Hepatocyte (in vitro differentiated cells): ENCODE data around the gene FOXC2. TPM values are rescaled to one million over a fixed set of nuclear protein-coding genes. Genes with fewer than 3 reads are reported as not detected.
A peak's percentile ranks its signal among the peaks of the same experiment; 100 is the strongest.

Source experiments
- DNase-seq: peaks from one replicate; pipeline ENCODE4 v3.0.0-alpha.2; 2016; ENCODE audit warnings: low spot score
- H2AFZ ChIP-seq: fragments of 200-600 bp; sonication (generic); 2 replicates; pipeline ENCODE4 v1.6.0; 2016; ENCODE audit warnings: antibody characterized with exemption, mild to moderate bottlenecking
- H3K27ac ChIP-seq: fragments of 200-600 bp; sonication (generic); 2 replicates; pipeline ENCODE4 v1.5.1; 2016; ENCODE audit warnings: mild to moderate bottlenecking
- H3K27me3 ChIP-seq: fragments of 200-600 bp; sonication (generic); 2 replicates; pipeline ENCODE4 v1.6.1; 2016
- H3K36me3 ChIP-seq: fragments of 200-600 bp; sonication (generic); replicated peaks from 2 replicates; pipeline ENCODE4 v1.5.1; 2016; ENCODE audit warnings: low read depth; ENCODE audit not compliant: insufficient read depth
- H3K4me1 ChIP-seq: fragments of 200-600 bp; sonication (generic); 2 replicates; pipeline ENCODE4 v1.5.1; 2016; ENCODE audit warnings: mild to moderate bottlenecking, moderate library complexity; ENCODE audit not compliant: insufficient read depth
- H3K4me2 ChIP-seq: fragments of 200-600 bp; sonication (generic); 2 replicates; pipeline ENCODE4 v1.6.0; 2016
- H3K4me3 ChIP-seq: fragments of 200-600 bp; sonication (generic); 2 replicates; pipeline ENCODE4 v1.5.1; 2016; ENCODE audit warnings: mild to moderate bottlenecking
- H3K79me2 ChIP-seq: fragments of 200-600 bp; sonication (generic); 2 replicates; pipeline ENCODE4 v1.6.0; 2017; ENCODE audit warnings: mild to moderate bottlenecking
- H3K9me2 ChIP-seq: fragments of 200-600 bp; sonication (generic); replicated peaks from 2 replicates; pipeline ENCODE4 v1.6.0; 2017; ENCODE audit warnings: mild to moderate bottlenecking; ENCODE audit not compliant: insufficient read depth
- H3K9me3 ChIP-seq: fragments of 200-600 bp; sonication (generic); 2 replicates; pipeline ENCODE4 v1.5.1; 2016; ENCODE audit warnings: low read depth, mild to moderate bottlenecking
- H4K20me1 ChIP-seq: fragments of 200-600 bp; sonication (generic); 2 replicates; pipeline ENCODE4 v1.6.0; 2016; ENCODE audit warnings: mild to moderate bottlenecking; ENCODE audit not compliant: insufficient read depth, poor library complexity, severe bottlenecking
- EZH2 ChIP-seq: fragments of 200-600 bp; sonication (generic); IDR thresholded peaks from 2 replicates; pipeline ENCODE4 v1.6.1; 2016; ENCODE audit warnings: antibody characterized with exemption, mild to moderate bottlenecking, borderline replicate concordance
- EZH2phosphoT487 ChIP-seq: fragments of 200-600 bp; sonication (generic); IDR thresholded peaks from one replicate; pipeline ENCODE4 v1.6.1; 2018; ENCODE audit warnings: antibody characterized with exemption, mild to moderate bottlenecking, low read depth, moderate library complexity; ENCODE audit not compliant: unreplicated experiment, severe bottlenecking
- WGBS: methylation state at CpG from one replicate; pipeline ENCODE4 v1.1.6; 2016; ENCODE audit warnings: low lambda C conversion rate; ENCODE audit errors: missing lambda C conversion rate; 5-methylcytosine and 5-hydroxymethylcytosine counted together
- polyA plus RNA-seq: library from polyadenylated mRNA; unstranded; fragments of >200 nt; fragmentation: Nextera tagmentation; extraction: Ambion mirVana; gene quantifications from 2 replicates; pipeline ENCODE4 v1.2.1, GENCODE V29; 2016
- total RNA-seq: library from RNA; depleted of rRNA; stranded (reverse); fragments of >200 nt; gene quantifications from 2 replicates; pipeline ENCODE4 v1.2.3, GENCODE V29; 2014
- TF ChIP-seq, protein P1 (sequence below): fragments of 200-600 bp; sonication (generic); IDR thresholded peaks from 2 replicates; pipeline ENCODE4 v1.5.1; 2016; ENCODE audit warnings: antibody characterized with exemption, mild to moderate bottlenecking; ENCODE audit not compliant: poor library complexity

FOXC2 gene
- total RNA-seq, result 0.36 TPM in 1 of 2 replicates, not detected in the other
- polyA plus RNA-seq, result 0.30 and 0.96 TPM in 2 replicates

- H3K4me3 ChIP-seq, result no peak within 1 kb of the TSS
Measured at GRCh38 chr16:86566601-86566965, at the start of gene FOXC2. Gene FOXC2 (plus strand): TSS chr16:86566829. CDS start chr16:86567336, 507 bp downstream.

GRCh38 chr16:86517033-86517432, 49.6 kb upstream of the FOXC2 start:
- Histone ChIP-seq H4K20me1 (peaks cover 21% of the 10 kb centered on the region), H2AFZ (no peak overlapping the region), H3K36me3 (no peaks in the 10 kb centered on the region), H3K27ac (peak overlapping the region; percentile 99), H3K9me3 (no peaks in the 10 kb centered on the region), H3K79me2 (peaks cover 54% of the 10 kb centered on the region), H3K27me3 (peaks cover 69% of the 10 kb centered on the region), H3K4me3 (no peak overlapping the region), H3K4me2 (peak overlapping the region; percentile 89), H3K9me2 (no peaks in the 10 kb centered on the region), H3K4me1 (peaks cover 21% of the 10 kb centered on the region)
- no peak for DNase-seq
- no peak for TF ChIP-seq EZH2phosphoT487
- TF ChIP-seq, protein P1, sequence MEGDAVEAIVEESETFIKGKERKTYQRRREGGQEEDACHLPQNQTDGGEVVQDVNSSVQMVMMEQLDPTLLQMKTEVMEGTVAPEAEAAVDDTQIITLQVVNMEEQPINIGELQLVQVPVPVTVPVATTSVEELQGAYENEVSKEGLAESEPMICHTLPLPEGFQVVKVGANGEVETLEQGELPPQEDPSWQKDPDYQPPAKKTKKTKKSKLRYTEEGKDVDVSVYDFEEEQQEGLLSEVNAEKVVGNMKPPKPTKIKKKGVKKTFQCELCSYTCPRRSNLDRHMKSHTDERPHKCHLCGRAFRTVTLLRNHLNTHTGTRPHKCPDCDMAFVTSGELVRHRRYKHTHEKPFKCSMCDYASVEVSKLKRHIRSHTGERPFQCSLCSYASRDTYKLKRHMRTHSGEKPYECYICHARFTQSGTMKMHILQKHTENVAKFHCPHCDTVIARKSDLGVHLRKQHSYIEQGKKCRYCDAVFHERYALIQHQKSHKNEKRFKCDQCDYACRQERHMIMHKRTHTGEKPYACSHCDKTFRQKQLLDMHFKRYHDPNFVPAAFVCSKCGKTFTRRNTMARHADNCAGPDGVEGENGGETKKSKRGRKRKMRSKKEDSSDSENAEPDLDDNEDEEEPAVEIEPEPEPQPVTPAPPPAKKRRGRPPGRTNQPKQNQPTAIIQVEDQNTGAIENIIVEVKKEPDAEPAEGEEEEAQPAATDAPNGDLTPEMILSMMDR, result no peak
- no peak for TF ChIP-seq EZH2
- WGBS, result 47% methylated on average over 9 of the region's 9 CpGs

More at GRCh38 chr16:86566601-86566965, at the start of gene FOXC2:
- no peaks in the 10 kb centered on the region for H3K79me2 ChIP-seq
- H3K4me1 ChIP-seq, result peaks cover 4% of the 10 kb centered on the region
- H2AFZ ChIP-seq, result no peak within 1 kb of the TSS
- peaks cover 64% of the 10 kb centered on the region for H3K27me3 ChIP-seq
- TF ChIP-seq EZH2 (no peak), EZH2phosphoT487 (no peak)
- TF ChIP-seq, protein P1, result no peak
- H4K20me1 ChIP-seq, result no peaks in the 10 kb centered on the region
- peak within 1 kb of the TSS; percentile 71 for H3K4me2 ChIP-seq
- H3K9me3 ChIP-seq, result no peaks in the 10 kb centered on the region
- no peaks in the 10 kb centered on the region for H3K9me2 ChIP-seq
- DNase-seq, result peak; percentile 91
- WGBS, result under 1% methylated on average over 30 of the region's 30 CpGs
- H3K36me3 ChIP-seq, result no peaks in the 10 kb centered on the region
- no peak within 1 kb of the TSS for H3K27ac ChIP-seq

- 26% methylated on average over 17 of the region's 17 CpGs for WGBS
- Histone ChIP-seq H3K36me3 (no peaks in the 10 kb centered on the region), H3K9me2 (no peaks in the 10 kb centered on the region), H3K4me3 (no peak overlapping the region), H4K20me1 (peaks cover 20% of the 10 kb centered on the region), H3K27ac (peak overlapping the region; percentile 99), H3K4me2 (peak overlapping the region; percentile 89), H3K27me3 (peaks cover 62% of the 10 kb centered on the region), H2AFZ (no peak overlapping the region), H3K79me2 (peaks cover 47% of the 10 kb centered on the region), H3K9me3 (no peaks in the 10 kb centered on the region), H3K4me1 (peaks cover 21% of the 10 kb centered on the region)
- DNase-seq, result peak; percentile 82
- no peak for TF ChIP-seq EZH2
- TF ChIP-seq, protein P1, result peak; percentile 82
Measured at GRCh38 chr16:86517652-86518258, 48.9 kb upstream of the FOXC2 start.
